ENCODE results near the gene HMGN4. TPM values are rescaled to one million over a fixed set of nuclear protein-coding genes. Genes with fewer than 3 reads are reported as not detected.

Gene HMGN4
- total RNA-seq, 5 donors from 2014 or later (not counting 1 experiment from before 2014, with no cell fraction given) = 49.2 to 92.5 (median 62.7) TPM

- no peak for DNase-seq
- H3K9me3 Mint-ChIP-seq = no peaks in the 10 kb centered on the region
- peaks cover 0 to 5% of the 10 kb centered on the region in 2 experiments for H3K27me3 ChIP-seq (replicated peaks in 1 of 2; ENCODE audit: control insufficient read depth in 2 of 2, extremely low read depth in 1 of 2, insufficient read depth in 2 of 2, low read length in 1 of 2)
- CTCF ChIA-PET = interaction anchor here in 1 of 2 donors (0.6 to 2.5 kb wide), 2 partner anchors 21 to 229 kb away, joined by 5 to 6 read pairs; no protein-coding TSS in a partner anchor
- H3K36me3 ChIP-seq (ENCODE audit: control insufficient read depth in 2 of 2, extremely low read depth in 1 of 2, insufficient read depth in 1 of 2, low read length in 1 of 2) = no peaks in the 10 kb centered on the region
- no peak overlapping the region for H3K4me3 Mint-ChIP-seq
- H3K27ac Mint-ChIP-seq = no peak overlapping the region
- H3K4me1 ChIP-seq (ENCODE audit: control insufficient read depth in 1 of 2, extremely low read depth in 1 of 2, insufficient read depth in 2 of 2, low read length in 2 of 2) = no peaks in the 10 kb centered on the region
- no peak overlapping the region for H3K4me3 ChIP-seq (ENCODE audit: control insufficient read depth in 1 of 2, extremely low read depth in 1 of 2, low read length in 1 of 2)
- H3K4me1 Mint-ChIP-seq = peaks cover 0 to 21% (median 6%) of the 10 kb centered on the region in 3 donors
- WGBS (ENCODE audit: insufficient coverage) = no CpG with 5 or more reads among the region's 1 CpG
- H3K27me3 Mint-ChIP-seq = peaks cover 0 to 4% of the 10 kb centered on the region in 2 donors
- POLR2A ChIA-PET = interaction anchor here in 1 of 2 donors (1.2 kb wide), 1 partner anchor 21 kb away, joined by 3 read pairs; no protein-coding TSS in a partner anchor
- H3K9me3 ChIP-seq = no peaks in the 10 kb centered on the region
- H3K27ac ChIP-seq (ENCODE audit: low read length) = no peak overlapping the region
- H3K36me3 Mint-ChIP-seq = no peaks in the 10 kb centered on the region
- no peak for ATAC-seq (replicated peaks in 1 of 4)
Observed at GRCh38 chr6:26495281-26495680, 42.9 kb upstream of the HMGN4 start.

DNA sequence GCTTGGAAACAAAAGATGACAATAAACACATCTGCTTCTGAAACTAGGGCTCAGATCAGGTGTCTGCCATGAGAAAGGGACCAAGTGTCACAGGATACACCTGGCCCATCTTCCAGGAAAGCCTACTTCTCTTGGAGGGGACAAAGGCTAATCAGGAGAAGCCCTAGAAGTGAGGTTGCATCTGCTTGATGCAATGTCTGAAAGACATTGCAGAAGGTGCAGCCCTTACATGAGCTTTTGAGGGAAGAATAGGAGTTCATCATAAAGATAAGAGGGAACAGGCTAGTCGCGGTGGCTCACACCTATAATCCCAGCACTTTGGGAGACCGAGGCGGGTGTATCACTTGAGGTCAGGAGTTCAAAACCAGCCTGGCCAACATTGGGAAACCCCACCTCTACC, 40.6 kb upstream of the HMGN4 start:
- no peaks in the 10 kb centered on the region for H3K9me3 Mint-ChIP-seq
- H3K4me1 Mint-ChIP-seq = peaks cover 12 to 37% (median 21%) of the 10 kb centered on the region in 3 donors
- peaks cover 2 to 16% of the 10 kb centered on the region in 2 experiments for H3K27me3 ChIP-seq (replicated peaks in 1 of 2; ENCODE audit: control insufficient read depth in 2 of 2, extremely low read depth in 1 of 2, insufficient read depth in 2 of 2, low read length in 1 of 2)
- no peak overlapping the region for H3K4me3 ChIP-seq (ENCODE audit: control insufficient read depth in 1 of 2, extremely low read depth in 1 of 2, low read length in 1 of 2)
- WGBS (ENCODE audit: insufficient coverage) = no CpG with 5 or more reads among the region's 4 CpGs
- no peaks in the 10 kb centered on the region for H3K9me3 ChIP-seq
- ATAC-seq (replicated peaks in 1 of 4) (no peak), DNase-seq (no peak)
- peaks cover 8 to 23% of the 10 kb centered on the region in 2 donors for H3K27me3 Mint-ChIP-seq
- H3K27ac Mint-ChIP-seq = no peak overlapping the region
- H3K36me3 ChIP-seq (ENCODE audit: control insufficient read depth in 2 of 2, extremely low read depth in 1 of 2, insufficient read depth in 1 of 2, low read length in 1 of 2) = no peaks in the 10 kb centered on the region
- no peak overlapping the region for H3K4me3 Mint-ChIP-seq
- H3K27ac ChIP-seq (ENCODE audit: low read length) = no peak overlapping the region
- H3K4me1 ChIP-seq (ENCODE audit: control insufficient read depth in 1 of 2, extremely low read depth in 1 of 2, insufficient read depth in 2 of 2, low read length in 2 of 2) = peaks cover 0 to 14% of the 10 kb centered on the region in 2 experiments
- ChIA-PET CTCF (no interaction called here), POLR2A (interaction anchor here in 1 of 2 donors (0.5 kb wide), 1 partner anchor 491 kb away, joined by 8 read pairs; no protein-coding TSS in a partner anchor)
- no peaks in the 10 kb centered on the region for H3K36me3 Mint-ChIP-seq

- ChIA-PET CTCF (no interaction called here), POLR2A (no interaction called here)
- Histone ChIP-seq H3K36me3 (ENCODE audit: control insufficient read depth in 2 of 2, extremely low read depth in 1 of 2, insufficient read depth in 1 of 2, low read length in 1 of 2) (no peaks in the 10 kb centered on the region), H3K4me1 (ENCODE audit: control insufficient read depth in 1 of 2, extremely low read depth in 1 of 2, insufficient read depth in 2 of 2, low read length in 2 of 2) (peaks cover 0 to 14% of the 10 kb centered on the region in 2 experiments), H3K27me3 (replicated peaks in 1 of 2; ENCODE audit: control insufficient read depth in 2 of 2, extremely low read depth in 1 of 2, insufficient read depth in 2 of 2, low read length in 1 of 2) (peaks cover 2 to 27% of the 10 kb centered on the region in 2 experiments), H3K27ac (ENCODE audit: low read length) (no peak within 1 kb of the TSS), H3K4me3 (ENCODE audit: control insufficient read depth in 1 of 2, extremely low read depth in 1 of 2, low read length in 1 of 2) (peak within 1 kb of the TSS in 1 of 2 donors; percentile 71), H3K9me3 (no peaks in the 10 kb centered on the region)
- Mint-ChIP-seq H3K27ac (no peak within 1 kb of the TSS), H3K36me3 (no peaks in the 10 kb centered on the region), H3K4me1 (peaks cover 12 to 20% (median 18%) of the 10 kb centered on the region in 3 donors), H3K4me3 (peak within 1 kb of the TSS; percentile 64 to 80 (median 70)), H3K9me3 (no peaks in the 10 kb centered on the region), H3K27me3 (peaks cover 14 to 32% of the 10 kb centered on the region in 2 donors)
- no CpG with 5 or more reads among the region's 2 CpGs for WGBS (ENCODE audit: insufficient coverage)
- no peak for ATAC-seq (replicated peaks in 1 of 4)
- DNase-seq = no peak
Observed at GRCh38 chr6:26500102-26500501, 38.1 kb upstream of the HMGN4 start, which contains the start of gene BTN1A1. Gene BTN1A1, plus strand, starts transcription at chr6:26500303. Its CDS starts 984 bp downstream, at chr6:26501287.

- peak overlapping the region; percentile 38 to 71 for H3K4me3 ChIP-seq (ENCODE audit: control insufficient read depth in 1 of 2, extremely low read depth in 1 of 2, low read length in 1 of 2)
- ATAC-seq (replicated peaks in 1 of 4) = peak; percentile 78 to 88 (median 86)
- no peak overlapping the region for H3K27ac Mint-ChIP-seq
Observed at GRCh38 chr6:26501482-26501986, 36.6 kb upstream of the HMGN4 start.

GRCh38 chr6:26502165-26502564, 36.0 kb upstream of the HMGN4 start:
- H3K27ac ChIP-seq (ENCODE audit: low read length) = no peak overlapping the region
- ATAC-seq (replicated peaks in 1 of 4) = peak in 3 of 4 experiments; percentile 27 to 49 (median 47)
- peak in 1 of 35 experiments; percentile 12 for DNase-seq
- ChIA-PET CTCF (interaction anchor here in 1 of 2 donors (1.8 kb wide), 1 partner anchor 28 kb away, joined by 7 read pairs; no protein-coding TSS in a partner anchor), POLR2A (interaction anchor here in 1 of 2 donors (0.7 kb wide), 1 partner anchor 78 kb away, joined by 3 read pairs; no protein-coding TSS in a partner anchor)
- Mint-ChIP-seq H3K27ac (no peak overlapping the region), H3K9me3 (no peaks in the 10 kb centered on the region), H3K4me3 (peak overlapping the region; percentile 64 to 80 (median 70)), H3K27me3 (peaks cover 14 to 33% of the 10 kb centered on the region in 2 donors), H3K4me1 (peaks cover 12 to 19% (median 18%) of the 10 kb centered on the region in 3 donors), H3K36me3 (no peaks in the 10 kb centered on the region)
- H3K36me3 ChIP-seq (ENCODE audit: control insufficient read depth in 2 of 2, extremely low read depth in 1 of 2, insufficient read depth in 1 of 2, low read length in 1 of 2) = no peaks in the 10 kb centered on the region
- H3K27me3 ChIP-seq (replicated peaks in 1 of 2; ENCODE audit: control insufficient read depth in 2 of 2, extremely low read depth in 1 of 2, insufficient read depth in 2 of 2, low read length in 1 of 2) = peaks cover 2 to 29% of the 10 kb centered on the region in 2 experiments
- H3K9me3 ChIP-seq = no peaks in the 10 kb centered on the region
- peak overlapping the region; percentile 19 to 38 for H3K4me3 ChIP-seq (ENCODE audit: control insufficient read depth in 1 of 2, extremely low read depth in 1 of 2, low read length in 1 of 2)
- peaks cover 0 to 14% of the 10 kb centered on the region in 2 experiments for H3K4me1 ChIP-seq (ENCODE audit: control insufficient read depth in 1 of 2, extremely low read depth in 1 of 2, insufficient read depth in 2 of 2, low read length in 2 of 2)

More at GRCh38 chr6:26501482-26501986, 36.6 kb upstream of the HMGN4 start:
- Histone ChIP-seq H3K27ac (ENCODE audit: low read length) (no peak overlapping the region), H3K36me3 (ENCODE audit: control insufficient read depth in 2 of 2, extremely low read depth in 1 of 2, insufficient read depth in 1 of 2, low read length in 1 of 2) (no peaks in the 10 kb centered on the region), H3K9me3 (no peaks in the 10 kb centered on the region), H3K27me3 (replicated peaks in 1 of 2; ENCODE audit: control insufficient read depth in 2 of 2, extremely low read depth in 1 of 2, insufficient read depth in 2 of 2, low read length in 1 of 2) (peaks cover 2 to 29% of the 10 kb centered on the region in 2 experiments), H3K4me1 (ENCODE audit: control insufficient read depth in 1 of 2, extremely low read depth in 1 of 2, insufficient read depth in 2 of 2, low read length in 2 of 2) (peaks cover 0 to 14% of the 10 kb centered on the region in 2 experiments)
- 18% methylated on average over 45 of the region's 49 CpGs for WGBS (ENCODE audit: insufficient coverage)
- peak in 32 of 35 experiments; percentile 4 to 56 (median 22) for DNase-seq
- H3K4me1 Mint-ChIP-seq = peaks cover 12 to 19% (median 18%) of the 10 kb centered on the region in 3 donors
- H3K27me3 Mint-ChIP-seq = peaks cover 14 to 33% of the 10 kb centered on the region in 2 donors
- H3K36me3 Mint-ChIP-seq = no peaks in the 10 kb centered on the region
- peak overlapping the region; percentile 64 to 80 (median 70) for H3K4me3 Mint-ChIP-seq
- POLR2A ChIA-PET = no interaction called here
- CTCF ChIA-PET = interaction anchor here in 1 of 2 donors (0.5 to 1.8 kb wide), 2 partner anchors 27 to 240 kb away, joined by 3 to 7 read pairs; no protein-coding TSS in a partner anchor
- no peaks in the 10 kb centered on the region for H3K9me3 Mint-ChIP-seq

DNA sequence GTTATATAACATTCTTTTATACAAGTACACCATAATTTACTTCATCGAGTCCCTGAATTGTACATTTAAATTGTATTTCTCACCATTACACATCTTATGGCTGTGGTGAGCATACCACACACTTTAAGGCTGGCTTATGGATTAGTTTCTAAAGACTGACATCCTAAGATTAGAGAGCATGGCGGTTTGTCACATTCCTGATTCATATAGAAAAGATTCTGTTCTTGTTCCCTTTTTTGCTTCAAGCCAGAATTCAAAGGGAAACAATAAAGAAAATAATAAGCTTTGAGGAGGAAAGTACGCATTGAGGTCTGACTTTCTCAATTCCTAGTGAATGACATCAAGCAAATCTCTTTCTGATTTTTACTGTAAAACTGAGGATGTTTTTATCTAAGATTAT, 35.5 kb upstream of the HMGN4 start:
- Histone ChIP-seq H3K27ac (ENCODE audit: low read length) (no peak overlapping the region), H3K27me3 (replicated peaks in 1 of 2; ENCODE audit: control insufficient read depth in 2 of 2, extremely low read depth in 1 of 2, insufficient read depth in 2 of 2, low read length in 1 of 2) (peaks cover 2 to 29% of the 10 kb centered on the region in 2 experiments), H3K9me3 (no peaks in the 10 kb centered on the region), H3K36me3 (ENCODE audit: control insufficient read depth in 2 of 2, extremely low read depth in 1 of 2, insufficient read depth in 1 of 2, low read length in 1 of 2) (no peaks in the 10 kb centered on the region), H3K4me3 (ENCODE audit: control insufficient read depth in 1 of 2, extremely low read depth in 1 of 2, low read length in 1 of 2) (no peak overlapping the region), H3K4me1 (ENCODE audit: control insufficient read depth in 1 of 2, extremely low read depth in 1 of 2, insufficient read depth in 2 of 2, low read length in 2 of 2) (peaks cover 0 to 14% of the 10 kb centered on the region in 2 experiments)
- no peak for ATAC-seq (replicated peaks in 1 of 4)
- Mint-ChIP-seq H3K4me3 (no peak overlapping the region), H3K4me1 (peaks cover 12 to 19% (median 18%) of the 10 kb centered on the region in 3 donors), H3K27ac (no peak overlapping the region), H3K36me3 (no peaks in the 10 kb centered on the region), H3K9me3 (no peaks in the 10 kb centered on the region), H3K27me3 (peaks cover 14 to 33% of the 10 kb centered on the region in 2 donors)
- no peak for DNase-seq
- POLR2A ChIA-PET = interaction anchor here in 1 of 2 donors (0.6 to 0.7 kb wide), 2 partner anchors 77 to 236 kb away, joined by 3 to 4 read pairs; no protein-coding TSS in a partner anchor
- CTCF ChIA-PET = interaction anchor here in 1 of 2 donors (1.8 kb wide), 1 partner anchor 28 kb away, joined by 7 read pairs; no protein-coding TSS in a partner anchor
- WGBS (ENCODE audit: insufficient coverage) = no CpG with 5 or more reads among the region's 3 CpGs

Data from T-cell (primary cell).